Thyroid gland (tissue), 4 donors: ENCODE results near the gene PNPLA6. TPM values are rescaled to one million over a fixed set of nuclear protein-coding genes. Genes with fewer than 3 reads are reported as not detected.
A peak's percentile ranks its signal among the peaks of the same experiment; 100 is the strongest.

ENCODE experiments used
- DNase-seq, 2 donors: peaks; one replicate each; pipeline ENCODE4 v3.0.0-alpha.2; 2019
- H3K27ac ChIP-seq, 3 donors: fragments of 200-600 bp; sonication (generic); 1 replicate in 2 of 3; 2 replicates in 1 of 3; pipeline ENCODE4 v1.5.1; 2016 to 2019; ENCODE audit warnings: mild to moderate bottlenecking in 1 of 3, moderate library complexity in 1 of 3
- H3K27me3 ChIP-seq: fragments of 200-600 bp; sonication (generic); one replicate; pipeline ENCODE4 v1.5.1; 2019
- H3K36me3 ChIP-seq, 2 donors: fragments of 200-600 bp; sonication (generic); one replicate each; pipeline ENCODE4 v1.5.1; 2016 to 2019
- H3K4me1 ChIP-seq, 2 donors: fragments of 200-600 bp; sonication (generic); one replicate each; pipeline ENCODE4 v1.5.1; 2017 to 2019
- H3K4me3 ChIP-seq, 3 donors: fragments of 200-600 bp; sonication (generic); replicated peaks in 1 of 3; 1 replicate in 2 of 3; 2 replicates in 1 of 3; pipeline ENCODE4 v1.5.1; 2016; ENCODE audit warnings: mild to moderate bottlenecking in 1 of 3
- H3K9me3 ChIP-seq: fragments of 200-600 bp; sonication (generic); one replicate; pipeline ENCODE4 v1.5.1; 2017
- CTCF ChIP-seq, 6 experiments: fragments of 200-600 bp in 3 of 6; fragments of 450-650 bp in 3 of 6; sonication (generic) in 3 of 6; IDR thresholded peaks; one replicate each; pipeline ENCODE4 v1.5.1; 2016 to 2019; ENCODE audit warnings: antibody characterized with exemption in 6 of 6, mild to moderate bottlenecking in 2 of 6, inconsistent platforms in 1 of 6, moderate library complexity in 1 of 6
- POLR2A ChIP-seq, 2 donors: fragments of 450-650 bp; IDR thresholded peaks; one replicate each; pipeline ENCODE4 v1.6.1; 2017; ENCODE audit warnings: antibody characterized with exemption in 2 of 2, mild to moderate bottlenecking in 2 of 2, moderate library complexity in 1 of 2
- WGBS, 2 donors: methylation state at CpG; one replicate each; pipeline ENCODE4 v1.1.5; 2017; 5-methylcytosine and 5-hydroxymethylcytosine counted together
- intact Hi-C: fragments of 100-400 bp; cut with DNase I; formaldehyde crosslinking; loops from one replicate; pipeline ENCODE4 v1.15.1; 2023
- total RNA-seq, 4 donors: library from RNA; depleted of rRNA; stranded (reverse); fragments of >200 nt; gene quantifications; one replicate each; pipeline ENCODE4 v1.2.3, GENCODE V29; 2016

PNPLA6 gene
- total RNA-seq, 4 donors from 2014 or later: 53.2 to 93.9 (median 84.1) TPM

GRCh38 chr19:7602935-7603497 is 67.5 kb downstream of the PNPLA6 start:
- Histone ChIP-seq H3K36me3 (no peaks in the 10 kb centered on the region), H3K27me3 (no peaks in the 10 kb centered on the region), H3K4me1 (peaks cover 12 to 13% of the 10 kb centered on the region in 2 donors), H3K9me3 (no peaks in the 10 kb centered on the region), H3K27ac (peak overlapping the region; percentile 19 to 73 (median 56)), H3K4me3 (no peak overlapping the region)
- peak in 1 of 2 donors; percentile 54 for DNase-seq
- intact Hi-C loops: no loop called here
- no peak for TF ChIP-seq POLR2A (IDR thresholded peaks at IDR 0.05)
- no peak for TF ChIP-seq CTCF (IDR thresholded peaks at IDR 0.05)
- 39 to 41% methylated on average over 11 of the region's 11 CpGs for WGBS, 2 donors

GRCh38 chr19:7603919-7604318 is 68.4 kb downstream of the PNPLA6 start:
- H3K4me3 ChIP-seq: no peak overlapping the region
- DNase-seq: no peak
- no peaks in the 10 kb centered on the region for H3K27me3 ChIP-seq
- no peaks in the 10 kb centered on the region for H3K36me3 ChIP-seq
- TF ChIP-seq POLR2A (IDR thresholded peaks at IDR 0.05) (no peak), CTCF (IDR thresholded peaks at IDR 0.05) (no peak)
- WGBS, 2 donors: 81 to 93% methylated on average over 9 of the region's 9 CpGs
- no peak overlapping the region for H3K27ac ChIP-seq
- no peaks in the 10 kb centered on the region for H3K9me3 ChIP-seq
- intact Hi-C loops: no loop called here
- peaks cover 14 to 15% of the 10 kb centered on the region in 2 donors for H3K4me1 ChIP-seq

- intact Hi-C loops: no loop called here
- Histone ChIP-seq H3K9me3 (no peaks in the 10 kb centered on the region), H3K27me3 (no peaks in the 10 kb centered on the region), H3K36me3 (no peaks in the 10 kb centered on the region), H3K4me1 (peaks cover 16 to 19% of the 10 kb centered on the region in 2 donors), H3K4me3 (no peak overlapping the region), H3K27ac (no peak overlapping the region)
- DNase-seq: no peak
- TF ChIP-seq POLR2A (IDR thresholded peaks at IDR 0.05) (no peak), CTCF (IDR thresholded peaks at IDR 0.05) (no peak)
- WGBS, 2 donors: 79 to 84% methylated on average over 14 of the region's 14 CpGs
These were observed 70.1 kb downstream of the PNPLA6 start for GRCh38 chr19:7605490-7606222.

GRCh38 chr19:7606289-7606688 is 70.8 kb downstream of the PNPLA6 start:
- Histone ChIP-seq H3K4me1 (peaks cover 16 to 19% of the 10 kb centered on the region in 2 donors), H3K27ac (no peak overlapping the region), H3K27me3 (no peaks in the 10 kb centered on the region), H3K9me3 (no peaks in the 10 kb centered on the region), H3K36me3 (no peaks in the 10 kb centered on the region), H3K4me3 (no peak overlapping the region)
- TF ChIP-seq POLR2A (IDR thresholded peaks at IDR 0.05) (no peak), CTCF (IDR thresholded peaks at IDR 0.05) (no peak)
- intact Hi-C loops: no loop called here
- DNase-seq: no peak
- 86 to 92% methylated on average over 10 to 12 of the region's 17 CpGs for WGBS, 2 donors

- WGBS, 2 donors: 86 to 91% methylated on average over 4 to 8 of the region's 10 CpGs
- intact Hi-C loops: no loop called here
These were observed 71.8 kb downstream of the PNPLA6 start for GRCh38 chr19:7607212-7607873.

More at GRCh38 chr19:7607212-7607873, 71.8 kb downstream of the PNPLA6 start:
- Histone ChIP-seq H3K36me3 (peaks cover 0 to 5% of the 10 kb centered on the region in 2 donors), H3K27me3 (no peaks in the 10 kb centered on the region), H3K4me1 (peaks cover 15 to 17% of the 10 kb centered on the region in 2 donors), H3K9me3 (no peaks in the 10 kb centered on the region), H3K4me3 (no peak overlapping the region), H3K27ac (no peak overlapping the region)
- TF ChIP-seq POLR2A (IDR thresholded peaks at IDR 0.05): no peak
- no peak for TF ChIP-seq CTCF (IDR thresholded peaks at IDR 0.05)
- DNase-seq: no peak
